ENCODE measurements around the gene NUP42. TPM values are rescaled to one million over a fixed set of nuclear protein-coding genes. Genes with fewer than 3 reads are reported as not detected.

Gene NUP42
- total RNA-seq, 4 donors from 2014 or later = 27.6 to 47.0 (median 38.3) TPM

- in situ Hi-C loops (cut with MboI; ENCODE audit: low pct_ligation_motif_present in 1 of 4, low pct_unique_long_range_greater_than_20kb in 1 of 4, low sequenced_read_pairs in 3 of 4) = no loop called here
- H3K27ac ChIP-seq = no peak overlapping the region
- DNase-seq = peak; percentile 19
- intact Hi-C loops (cut with DNase I; ENCODE audit: low total_unique reads) = no loop called here
- H3K27me3 ChIP-seq = no peaks in the 10 kb centered on the region
- no peak for TF ChIP-seq POLR2AphosphoS5 (IDR thresholded peaks at IDR 0.05)
- no peak for TF ChIP-seq EP300 (IDR thresholded peaks at IDR 0.05; ENCODE audit: low read depth)
- no peak for TF ChIP-seq POLR2A (IDR thresholded peaks at IDR 0.05)
- TF ChIP-seq CTCF (IDR thresholded peaks at IDR 0.05) = no peak
- no peak overlapping the region for H3K4me3 ChIP-seq
- no peaks in the 10 kb centered on the region for H3K9me3 ChIP-seq
- H3K4me1 ChIP-seq = peaks cover 0 to 17% (median 2%) of the 10 kb centered on the region in 4 donors
- WGBS, 2 donors (ENCODE audit: low coverage in 1 of 2) = 37 to 77% methylated on average over 11 of the region's 11 CpGs
- no peaks in the 10 kb centered on the region for H3K36me3 ChIP-seq
Measured at GRCh38 chr7:23213755-23214154, 31.9 kb downstream of the NUP42 start.

DNA sequence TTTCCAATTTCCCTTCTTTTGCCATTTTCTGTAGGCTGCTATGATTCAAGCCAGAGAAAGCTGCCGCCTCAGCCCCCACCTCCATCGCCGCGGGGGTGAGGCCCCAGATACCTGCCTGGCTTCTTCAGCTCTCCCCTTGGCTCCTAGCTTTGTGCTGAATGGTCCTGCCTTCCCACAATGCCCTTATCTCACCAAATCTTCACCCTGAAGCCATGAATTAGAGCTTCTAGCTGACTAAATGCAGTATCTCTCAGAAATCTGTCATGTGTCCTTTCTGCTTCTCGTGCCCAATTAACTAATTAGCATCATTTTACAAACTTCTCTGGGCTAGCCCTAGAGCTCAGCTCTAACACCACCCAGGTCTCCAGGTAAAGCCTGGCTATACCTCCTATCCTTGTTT lies 32.6 kb downstream of the NUP42 start:
- WGBS, 2 donors (ENCODE audit: low coverage in 1 of 2) = 94% methylated on average over 5 of the region's 5 CpGs; no CpG with 5 or more reads in 1 of the 2 donors
- intact Hi-C loops (cut with DNase I; ENCODE audit: low total_unique reads) = no loop called here
- TF ChIP-seq POLR2A (IDR thresholded peaks at IDR 0.05) = no peak
- TF ChIP-seq CTCF (IDR thresholded peaks at IDR 0.05) = no peak
- TF ChIP-seq EP300 (IDR thresholded peaks at IDR 0.05; ENCODE audit: low read depth) = no peak
- no peak for TF ChIP-seq POLR2AphosphoS5 (IDR thresholded peaks at IDR 0.05)
- H3K4me1 ChIP-seq = peaks cover 0 to 17% (median 2%) of the 10 kb centered on the region in 4 donors
- H3K27ac ChIP-seq = no peak overlapping the region
- no peaks in the 10 kb centered on the region for H3K27me3 ChIP-seq
- H3K4me3 ChIP-seq = no peak overlapping the region
- in situ Hi-C loops (cut with MboI; ENCODE audit: low pct_ligation_motif_present in 1 of 4, low pct_unique_long_range_greater_than_20kb in 1 of 4, low sequenced_read_pairs in 3 of 4) = no loop called here
- no peaks in the 10 kb centered on the region for H3K9me3 ChIP-seq
- no peak for DNase-seq
- no peaks in the 10 kb centered on the region for H3K36me3 ChIP-seq

DNA sequence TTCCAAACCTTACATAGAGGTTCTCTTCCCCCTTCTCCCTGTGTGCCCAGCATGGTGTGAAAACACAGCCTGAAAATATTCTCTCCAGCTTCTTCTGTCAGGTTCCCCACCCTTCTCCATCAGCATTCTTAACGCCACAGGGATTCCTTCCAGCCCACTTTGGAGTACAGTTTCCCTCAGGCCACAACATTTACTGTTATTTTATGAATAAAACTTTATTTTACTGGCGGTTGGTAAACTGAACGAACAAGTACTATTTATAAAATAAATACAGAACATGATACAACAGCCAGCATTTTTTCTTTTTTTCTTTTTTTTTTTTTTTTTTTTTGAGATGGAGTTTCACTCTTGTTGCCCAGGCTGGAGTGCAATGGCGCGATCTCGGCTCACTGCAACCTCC lies 33.1 kb downstream of the NUP42 start:
- Histone ChIP-seq H3K9me3 (no peaks in the 10 kb centered on the region), H3K36me3 (no peaks in the 10 kb centered on the region), H3K27ac (no peak overlapping the region), H3K4me1 (peaks cover 0 to 17% (median 2%) of the 10 kb centered on the region in 4 donors), H3K4me3 (no peak overlapping the region), H3K27me3 (no peaks in the 10 kb centered on the region)
- DNase-seq = no peak
- in situ Hi-C loops (cut with MboI; ENCODE audit: low pct_ligation_motif_present in 1 of 4, low pct_unique_long_range_greater_than_20kb in 1 of 4, low sequenced_read_pairs in 3 of 4) (no loop called here), intact Hi-C loops (cut with DNase I; ENCODE audit: low total_unique reads) (no loop called here)
- 91 to 100% methylated on average over 3 to 6 of the region's 6 CpGs for WGBS, 2 donors (ENCODE audit: low coverage in 1 of 2)
- TF ChIP-seq EP300 (IDR thresholded peaks at IDR 0.05; ENCODE audit: low read depth) (no peak), CTCF (IDR thresholded peaks at IDR 0.05) (no peak), POLR2A (IDR thresholded peaks at IDR 0.05) (no peak), POLR2AphosphoS5 (IDR thresholded peaks at IDR 0.05) (no peak)

- TF ChIP-seq POLR2AphosphoS5 (IDR thresholded peaks at IDR 0.05) (no peak), CTCF (IDR thresholded peaks at IDR 0.05) (no peak), EP300 (IDR thresholded peaks at IDR 0.05; ENCODE audit: low read depth) (no peak), POLR2A (IDR thresholded peaks at IDR 0.05) (no peak)
- WGBS, 2 donors (ENCODE audit: low coverage in 1 of 2) = 67% methylated on average over 2 of the region's 2 CpGs; no CpG with 5 or more reads in 1 of the 2 donors
- peaks cover 0 to 17% (median 2%) of the 10 kb centered on the region in 4 donors for H3K4me1 ChIP-seq
- H3K27me3 ChIP-seq = no peaks in the 10 kb centered on the region
- intact Hi-C loops (cut with DNase I; ENCODE audit: low total_unique reads) (loop anchor here (2.0 kb wide), 1 partner anchor 19 kb away; no protein-coding TSS in a partner anchor), in situ Hi-C loops (cut with MboI; ENCODE audit: low pct_ligation_motif_present in 1 of 4, low pct_unique_long_range_greater_than_20kb in 1 of 4, low sequenced_read_pairs in 3 of 4) (no loop called here)
- H3K9me3 ChIP-seq = no peaks in the 10 kb centered on the region
- DNase-seq = peak; percentile 26
- no peaks in the 10 kb centered on the region for H3K36me3 ChIP-seq
- H3K27ac ChIP-seq = no peak overlapping the region
- H3K4me3 ChIP-seq = no peak overlapping the region
Measured at GRCh38 chr7:23216021-23216420, 34.2 kb downstream of the NUP42 start.
